CD8-positive, alpha-beta memory T cell (primary cell): ENCODE data around the gene LYVE1. TPM values are rescaled to one million over a fixed set of nuclear protein-coding genes. Genes with fewer than 3 reads are reported as not detected.

Experiments used
- CTCF ChIA-PET: fragments of 350-600 bp; sonication (Branson Sonifier 250); formaldehyde crosslinking; loops from one replicate; lab custom pipeline; 2021; ENCODE audit warnings: antibody characterized with exemption; lab: Charles Lee
- POLR2A ChIA-PET: fragments of 350-600 bp; sonication (Branson Sonifier 250); formaldehyde crosslinking; loops from one replicate; lab custom pipeline; 2021; ENCODE audit warnings: antibody characterized with exemption; lab: Charles Lee
- DNase-seq, 5 donors: peaks; one replicate each; pipeline versions ENCODE4 v3.0.0 to v3.0.0-alpha.2; 2020 to 2022; ENCODE audit warnings: mixed read lengths in 1 of 5
- H3K27ac ChIP-seq: one replicate; pipeline ENCODE4 v1.7.0; 2013; ENCODE audit warnings: low read depth, mild to moderate bottlenecking, low read length, moderate library complexity
- H3K27me3 ChIP-seq: 2 replicates; pipeline ENCODE4 v1.7.0; 2013; ENCODE audit warnings: low read length, mild to moderate bottlenecking; ENCODE audit not compliant: insufficient read depth, poor library complexity, severe bottlenecking
- H3K36me3 ChIP-seq: 2 replicates; pipeline ENCODE4 v1.7.0; 2013; ENCODE audit warnings: mild to moderate bottlenecking, low read length, moderate library complexity; ENCODE audit not compliant: insufficient read depth
- H3K4me1 ChIP-seq: 2 replicates; pipeline ENCODE4 v1.7.0; 2013; ENCODE audit warnings: mild to moderate bottlenecking, low read length, moderate library complexity; ENCODE audit not compliant: insufficient read depth
- H3K4me3 ChIP-seq: 2 replicates; pipeline ENCODE4 v1.7.0; 2013; ENCODE audit warnings: mild to moderate bottlenecking, low read length
- H3K9me3 ChIP-seq: 2 replicates; pipeline ENCODE4 v1.7.0; 2013; ENCODE audit warnings: mild to moderate bottlenecking, low read length
- H3K27ac Mint-ChIP-seq, 8 donors: one replicate each; pipeline ENCODE4 v1.8.0; 2020 to 2021; ENCODE audit warnings: mixed read lengths in 8 of 8, mild to moderate bottlenecking in 6 of 8, inconsistent platforms in 3 of 8, moderate library complexity in 3 of 8
- H3K27me3 Mint-ChIP-seq, 2 donors: one replicate each; pipeline ENCODE4 v1.8.0; 2020 to 2021; ENCODE audit warnings: mixed read lengths in 2 of 2, mild to moderate bottlenecking in 1 of 2, moderate library complexity in 1 of 2
- H3K36me3 Mint-ChIP-seq, 3 donors: one replicate each; pipeline ENCODE4 v1.8.0; 2020 to 2021; ENCODE audit warnings: mixed read lengths in 3 of 3, inconsistent platforms in 1 of 3, mild to moderate bottlenecking in 1 of 3
- H3K4me1 Mint-ChIP-seq, 3 donors: one replicate each; pipeline ENCODE4 v1.8.0; 2020 to 2021; ENCODE audit warnings: mixed read lengths in 3 of 3, inconsistent platforms in 1 of 3, mild to moderate bottlenecking in 1 of 3
- H3K4me3 Mint-ChIP-seq, 7 donors: one replicate each; pipeline ENCODE4 v1.8.0; 2020 to 2021; ENCODE audit warnings: mixed read lengths in 7 of 7, mild to moderate bottlenecking in 6 of 7, moderate library complexity in 4 of 7, inconsistent platforms in 2 of 7
- H3K9me3 Mint-ChIP-seq, 5 donors: one replicate each; pipeline ENCODE4 v1.8.0; 2020 to 2022; ENCODE audit warnings: mixed read lengths in 5 of 5, mild to moderate bottlenecking in 3 of 5, moderate library complexity in 2 of 5, inconsistent platforms in 1 of 5
- polyA plus RNA-seq: library from polyadenylated mRNA; unstranded; fragments of 300-500 nt; fragmentation: Illumina TruSeq; gene quantifications from one replicate; pipeline ENCODE4 v1.2.3, GENCODE V29; 2021
- total RNA-seq, 2 experiments: library from RNA; stranded (reverse); gene quantifications; one replicate each; pipeline ENCODE4 v1.2.3, GENCODE V29; 2021

Gene LYVE1
- total and polyA plus RNA-seq, 3 experiments from 2014 or later: not detected

DNA sequence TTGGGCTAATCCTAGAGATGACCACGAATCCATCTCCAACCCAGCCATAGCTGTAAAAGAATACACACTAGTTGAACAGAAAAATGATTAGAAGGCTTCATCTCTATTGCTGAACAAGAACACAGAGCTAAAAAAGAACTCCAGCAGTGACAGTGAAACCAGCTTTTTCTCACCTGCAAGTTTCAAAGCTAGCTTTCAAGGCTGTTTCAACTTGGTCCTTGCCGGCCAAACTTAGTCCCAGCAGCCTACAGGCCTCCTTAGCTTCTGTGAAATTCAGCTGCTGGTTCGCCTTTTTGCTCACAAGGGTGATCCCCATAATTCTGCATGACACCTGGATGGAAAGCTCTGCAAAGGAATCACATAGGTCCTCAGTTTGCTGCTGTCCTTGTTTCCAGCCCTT lies 4.4 kb downstream of the LYVE1 start:
- Mint-ChIP-seq H3K27me3 (peaks cover 4% of the 10 kb centered on the region in 2 donors), H3K36me3 (no peaks in the 10 kb centered on the region), H3K4me1 (no peaks in the 10 kb centered on the region), H3K9me3 (no peaks in the 10 kb centered on the region), H3K4me3 (no peak overlapping the region), H3K27ac (no peak overlapping the region)
- no peaks in the 10 kb centered on the region for H3K27me3 ChIP-seq
- H3K27ac ChIP-seq: no peak overlapping the region
- no peaks in the 10 kb centered on the region for H3K9me3 ChIP-seq
- H3K4me1 ChIP-seq: no peaks in the 10 kb centered on the region
- DNase-seq: no peak
- H3K36me3 ChIP-seq: no peaks in the 10 kb centered on the region
- ChIA-PET POLR2A (no interaction called here), CTCF (no interaction called here)
- H3K4me3 ChIP-seq: no peak overlapping the region

DNA sequence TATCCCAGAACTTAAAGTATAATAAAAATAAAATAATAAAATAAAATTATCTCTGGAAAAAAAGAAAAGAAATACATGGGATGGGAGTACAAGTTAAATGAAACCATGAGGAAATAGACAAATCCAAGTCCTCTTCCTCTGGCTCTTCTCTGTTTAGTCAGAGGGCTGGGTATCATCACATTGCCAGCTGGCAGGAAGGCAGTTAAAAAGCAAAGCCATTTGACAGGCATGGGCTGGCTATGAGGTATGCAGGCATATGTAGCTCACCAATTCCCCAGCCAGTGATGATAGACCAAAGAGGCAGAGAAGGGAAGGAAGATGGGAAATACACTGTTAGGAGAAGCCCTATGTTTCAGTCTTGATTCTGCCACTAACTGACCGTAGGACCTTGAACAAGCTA lies 6.5 kb downstream of the LYVE1 start:
- H3K27ac ChIP-seq: no peak overlapping the region
- ChIA-PET POLR2A (no interaction called here), CTCF (interaction anchor here (0.8 kb wide), 1 partner anchor 21 kb away, joined by 4 read pairs; the partner anchor contains the start of gene RNF141)
- DNase-seq: no peak
- H3K4me3 ChIP-seq: no peak overlapping the region
- no peaks in the 10 kb centered on the region for H3K4me1 Mint-ChIP-seq
- no peaks in the 10 kb centered on the region for H3K9me3 ChIP-seq
- H3K36me3 ChIP-seq: no peaks in the 10 kb centered on the region
- no peaks in the 10 kb centered on the region for H3K4me1 ChIP-seq
- no peak overlapping the region for H3K27ac Mint-ChIP-seq
- H3K27me3 Mint-ChIP-seq: peaks cover 4 to 12% of the 10 kb centered on the region in 2 donors
- no peaks in the 10 kb centered on the region for H3K36me3 Mint-ChIP-seq
- H3K4me3 Mint-ChIP-seq: no peak overlapping the region
- no peaks in the 10 kb centered on the region for H3K27me3 ChIP-seq
- no peaks in the 10 kb centered on the region for H3K9me3 Mint-ChIP-seq

DNA sequence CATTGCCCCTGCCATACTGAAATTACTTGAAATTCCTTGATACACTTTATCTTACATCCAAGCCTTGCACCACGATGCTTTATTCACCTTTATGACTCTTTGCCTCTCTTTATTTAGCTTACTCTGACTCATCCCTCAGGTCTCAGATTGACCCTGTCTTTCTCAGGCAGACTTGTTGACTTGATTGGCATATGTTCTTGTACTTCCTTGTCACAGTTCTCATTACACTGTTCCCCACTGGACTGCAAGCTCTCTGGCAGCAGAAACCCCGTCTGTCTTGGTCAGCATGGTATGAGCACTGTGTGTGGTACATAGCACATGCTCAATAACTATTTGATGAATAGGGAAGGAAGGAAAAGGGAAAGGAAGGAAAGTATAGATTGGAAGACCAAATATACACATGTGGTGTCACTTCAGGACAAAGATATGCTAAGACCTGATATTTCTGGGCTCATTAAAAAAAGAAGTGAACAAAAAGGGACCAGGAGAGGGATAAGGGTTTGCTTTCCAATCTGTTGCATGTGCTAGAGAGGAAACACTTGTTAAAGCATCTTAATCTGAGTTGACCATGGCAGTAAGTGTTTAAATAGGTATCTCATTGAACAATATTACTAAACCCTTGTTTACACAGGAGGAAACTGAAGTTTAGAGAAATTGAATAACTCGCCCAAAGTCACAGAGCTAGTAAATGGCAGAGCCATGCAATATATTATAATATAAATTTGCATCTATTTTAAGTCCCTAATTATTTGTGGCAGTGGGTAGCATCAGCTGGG lies 7.2 kb downstream of the LYVE1 start:
- no peak overlapping the region for H3K4me3 Mint-ChIP-seq
- ChIA-PET CTCF (interaction anchor here (0.8 kb wide), 1 partner anchor 20 kb away, joined by 4 read pairs; the partner anchor contains the start of gene RNF141), POLR2A (no interaction called here)
- H3K27ac ChIP-seq: no peak overlapping the region
- peaks cover 5 to 12% of the 10 kb centered on the region in 2 donors for H3K27me3 Mint-ChIP-seq
- H3K4me1 Mint-ChIP-seq: no peaks in the 10 kb centered on the region
- DNase-seq: no peak
- no peaks in the 10 kb centered on the region for H3K36me3 Mint-ChIP-seq
- no peaks in the 10 kb centered on the region for H3K9me3 Mint-ChIP-seq
- no peaks in the 10 kb centered on the region for H3K27me3 ChIP-seq
- no peaks in the 10 kb centered on the region for H3K36me3 ChIP-seq
- no peak overlapping the region for H3K4me3 ChIP-seq
- no peaks in the 10 kb centered on the region for H3K9me3 ChIP-seq
- H3K27ac Mint-ChIP-seq: no peak overlapping the region
- no peaks in the 10 kb centered on the region for H3K4me1 ChIP-seq

DNA sequence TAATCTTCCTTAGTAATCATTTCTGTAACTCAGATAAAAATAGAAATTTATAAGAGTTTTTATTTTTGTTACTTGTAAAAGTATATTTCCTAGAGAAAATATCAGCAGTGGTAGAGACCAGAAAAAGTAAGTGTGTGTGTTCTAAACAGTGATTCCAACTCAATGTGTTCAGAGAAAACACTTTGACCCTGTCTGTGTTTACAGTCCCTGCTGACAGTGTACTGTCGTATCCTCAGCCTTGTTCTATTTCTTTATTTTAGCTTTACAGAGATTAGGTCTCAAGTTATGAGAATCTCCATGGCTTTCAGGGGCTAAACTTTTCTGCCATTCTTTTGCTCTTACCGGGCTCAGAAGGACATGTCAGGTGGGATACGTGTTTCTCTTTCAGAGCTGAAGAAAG lies 10.2 kb downstream of the LYVE1 start:
- Mint-ChIP-seq H3K4me1 (no peaks in the 10 kb centered on the region), H3K27ac (no peak overlapping the region), H3K27me3 (peaks cover 10 to 24% of the 10 kb centered on the region in 2 donors), H3K4me3 (no peak overlapping the region), H3K36me3 (no peaks in the 10 kb centered on the region), H3K9me3 (peaks cover 0 to 2% (median 0%) of the 10 kb centered on the region in 5 donors)
- no peak for DNase-seq
- Histone ChIP-seq H3K4me3 (no peak overlapping the region), H3K36me3 (no peaks in the 10 kb centered on the region), H3K4me1 (no peaks in the 10 kb centered on the region), H3K9me3 (no peaks in the 10 kb centered on the region), H3K27ac (no peak overlapping the region), H3K27me3 (no peaks in the 10 kb centered on the region)
- ChIA-PET CTCF (interaction anchor here (2.0 kb wide), 1 partner anchor 17 kb away, joined by 9 read pairs; the partner anchor contains the start of gene RNF141), POLR2A (no interaction called here)

DNA sequence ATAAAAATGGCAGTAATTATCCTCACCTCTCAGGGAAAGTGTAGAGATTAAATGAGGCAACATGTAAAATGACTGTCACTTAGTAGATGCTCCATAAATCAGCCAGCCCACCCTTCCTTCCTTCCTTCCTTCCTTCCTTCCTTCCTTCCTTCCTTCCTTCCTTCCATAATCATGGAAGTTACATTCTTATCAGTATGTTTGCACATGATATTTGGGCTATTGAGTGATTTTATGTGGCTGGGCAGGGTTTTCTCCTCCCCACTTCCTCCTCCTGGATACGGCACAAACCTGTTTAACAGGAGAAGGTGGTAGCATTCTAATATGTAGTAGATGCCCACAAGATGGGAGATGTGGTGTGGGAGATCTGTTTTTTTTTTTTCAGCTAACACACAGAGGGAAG lies 11.9 kb downstream of the LYVE1 start:
- H3K4me1 ChIP-seq: no peaks in the 10 kb centered on the region
- Mint-ChIP-seq H3K27me3 (peaks cover 9 to 35% of the 10 kb centered on the region in 2 donors), H3K36me3 (no peaks in the 10 kb centered on the region), H3K4me3 (no peak overlapping the region), H3K27ac (no peak overlapping the region), H3K4me1 (no peaks in the 10 kb centered on the region), H3K9me3 (peaks cover 2 to 7% (median 4%) of the 10 kb centered on the region in 5 donors)
- DNase-seq: no peak
- ChIA-PET POLR2A (no interaction called here), CTCF (no interaction called here)
- no peak overlapping the region for H3K27ac ChIP-seq
- no peak overlapping the region for H3K4me3 ChIP-seq
- no peaks in the 10 kb centered on the region for H3K27me3 ChIP-seq
- no peaks in the 10 kb centered on the region for H3K9me3 ChIP-seq
- H3K36me3 ChIP-seq: no peaks in the 10 kb centered on the region

DNA sequence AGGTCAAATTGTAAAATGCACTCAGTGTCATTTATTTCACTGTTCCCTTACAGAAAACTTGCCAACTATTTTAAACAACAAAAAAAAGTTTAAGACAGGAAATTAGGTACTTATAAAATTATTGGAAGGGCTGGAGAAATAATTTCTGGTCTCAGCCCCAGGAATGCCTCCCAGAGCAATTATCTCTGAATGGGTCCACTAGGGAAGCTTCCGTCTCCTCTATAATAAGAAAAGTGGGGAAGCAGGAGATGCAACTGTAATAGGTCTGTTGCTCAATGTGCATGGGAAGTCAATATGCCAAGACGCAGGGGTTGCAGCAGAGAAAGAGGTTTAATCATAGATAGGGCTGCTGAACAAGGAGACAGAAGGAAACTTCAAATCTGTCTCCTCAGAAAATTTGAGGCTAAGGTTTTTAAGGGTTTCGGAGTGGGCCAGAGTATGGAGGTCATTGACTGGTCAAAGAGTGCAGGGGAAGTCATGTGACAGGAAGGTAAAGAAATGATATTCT lies 16.6 kb downstream of the LYVE1 start:
- POLR2A ChIA-PET: no interaction called here
- Histone ChIP-seq H3K36me3 (no peaks in the 10 kb centered on the region), H3K27ac (no peak overlapping the region), H3K9me3 (no peaks in the 10 kb centered on the region), H3K27me3 (no peaks in the 10 kb centered on the region), H3K4me1 (no peaks in the 10 kb centered on the region), H3K4me3 (no peak overlapping the region)
- no peaks in the 10 kb centered on the region for H3K36me3 Mint-ChIP-seq
- H3K27ac Mint-ChIP-seq: no peak overlapping the region
- peaks cover 2 to 12% (median 4%) of the 10 kb centered on the region in 5 donors for H3K9me3 Mint-ChIP-seq
- peaks cover 13 to 60% of the 10 kb centered on the region in 2 donors for H3K27me3 Mint-ChIP-seq
- CTCF ChIA-PET: interaction anchor here (1.7 kb wide), 1 partner anchor 11 kb away, joined by 4 read pairs; the partner anchor contains the start of gene RNF141
- no peak for DNase-seq
- no peak overlapping the region for H3K4me3 Mint-ChIP-seq
- H3K4me1 Mint-ChIP-seq: no peaks in the 10 kb centered on the region

DNA sequence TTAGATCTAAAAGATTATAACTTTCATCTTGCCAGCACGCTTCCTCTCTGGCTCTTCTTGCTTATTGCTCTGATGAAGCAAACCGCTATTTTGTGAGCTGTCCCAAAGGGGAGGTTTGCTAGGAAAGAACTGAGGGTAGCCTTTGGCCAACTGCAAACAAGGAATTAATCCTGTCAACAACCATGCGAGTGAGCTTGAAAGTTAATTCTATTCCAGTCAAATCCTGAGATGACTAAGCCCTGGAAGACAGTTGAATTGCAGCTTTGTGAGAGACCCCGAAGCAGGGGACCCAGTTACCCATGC lies 17.2 kb downstream of the LYVE1 start:
- no peaks in the 10 kb centered on the region for H3K4me1 Mint-ChIP-seq
- no peak overlapping the region for H3K4me3 ChIP-seq
- POLR2A ChIA-PET: no interaction called here
- DNase-seq: no peak
- H3K9me3 ChIP-seq: no peaks in the 10 kb centered on the region
- H3K27me3 Mint-ChIP-seq: peaks cover 12 to 56% of the 10 kb centered on the region in 2 donors
- peaks cover 2 to 12% (median 4%) of the 10 kb centered on the region in 5 donors for H3K9me3 Mint-ChIP-seq
- no peaks in the 10 kb centered on the region for H3K36me3 Mint-ChIP-seq
- CTCF ChIA-PET: interaction anchor here (1.7 kb wide), 1 partner anchor 10 kb away, joined by 4 read pairs; the partner anchor contains the start of gene RNF141
- no peak overlapping the region for H3K4me3 Mint-ChIP-seq
- no peaks in the 10 kb centered on the region for H3K4me1 ChIP-seq
- H3K27ac Mint-ChIP-seq: no peak overlapping the region
- H3K27me3 ChIP-seq: no peaks in the 10 kb centered on the region
- no peak overlapping the region for H3K27ac ChIP-seq
- no peaks in the 10 kb centered on the region for H3K36me3 ChIP-seq

DNA sequence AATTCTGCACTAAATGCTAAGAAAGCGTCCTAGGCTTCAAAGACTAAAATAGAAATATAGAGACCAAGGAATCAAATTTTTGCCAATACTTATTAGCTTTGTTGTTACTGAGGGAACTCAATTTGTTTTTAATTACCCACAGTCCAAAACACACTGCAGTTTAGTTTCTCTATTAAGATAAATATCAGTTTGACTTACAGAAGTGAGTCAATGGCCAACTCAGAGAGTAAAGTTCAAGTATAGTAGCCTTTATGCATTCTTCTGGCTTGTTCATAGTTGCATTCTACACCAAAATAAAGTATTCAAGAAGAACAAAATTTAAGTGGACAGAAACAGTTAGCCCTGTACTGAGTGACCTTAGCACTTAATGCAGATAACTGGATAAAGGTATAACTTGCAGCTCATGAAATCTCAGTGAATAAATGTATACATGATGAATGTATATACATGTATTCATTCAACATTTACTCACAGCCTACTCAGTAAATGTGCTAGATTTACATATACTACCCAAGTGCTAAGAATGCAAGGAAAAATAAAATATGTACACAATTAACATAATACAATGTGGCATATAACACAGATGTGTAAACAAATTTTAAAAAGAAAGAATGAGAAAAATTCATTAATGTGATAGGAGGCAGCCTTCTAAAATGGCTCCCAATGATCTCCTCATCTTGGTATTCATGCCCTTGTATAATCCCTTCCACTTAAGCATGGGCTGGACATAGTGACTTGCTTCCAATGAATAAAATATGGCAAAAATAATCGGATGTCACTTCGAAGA lies 17.8 kb downstream of the LYVE1 start:
- no peak for DNase-seq
- Mint-ChIP-seq H3K4me3 (no peak overlapping the region), H3K9me3 (peaks cover 2 to 12% (median 4%) of the 10 kb centered on the region in 5 donors), H3K4me1 (no peaks in the 10 kb centered on the region), H3K27me3 (peaks cover 12 to 56% of the 10 kb centered on the region in 2 donors), H3K27ac (no peak overlapping the region), H3K36me3 (no peaks in the 10 kb centered on the region)
- ChIA-PET CTCF (interaction anchor here (1.7 kb wide), 1 partner anchor 9 kb away, joined by 4 read pairs; the partner anchor contains the start of gene RNF141), POLR2A (no interaction called here)
- Histone ChIP-seq H3K4me1 (no peaks in the 10 kb centered on the region), H3K4me3 (no peak overlapping the region), H3K9me3 (no peaks in the 10 kb centered on the region), H3K27me3 (no peaks in the 10 kb centered on the region), H3K36me3 (no peaks in the 10 kb centered on the region), H3K27ac (no peak overlapping the region)
